Measurements from ENCODE around the gene BRD1.

Gene BRD1

DNA sequence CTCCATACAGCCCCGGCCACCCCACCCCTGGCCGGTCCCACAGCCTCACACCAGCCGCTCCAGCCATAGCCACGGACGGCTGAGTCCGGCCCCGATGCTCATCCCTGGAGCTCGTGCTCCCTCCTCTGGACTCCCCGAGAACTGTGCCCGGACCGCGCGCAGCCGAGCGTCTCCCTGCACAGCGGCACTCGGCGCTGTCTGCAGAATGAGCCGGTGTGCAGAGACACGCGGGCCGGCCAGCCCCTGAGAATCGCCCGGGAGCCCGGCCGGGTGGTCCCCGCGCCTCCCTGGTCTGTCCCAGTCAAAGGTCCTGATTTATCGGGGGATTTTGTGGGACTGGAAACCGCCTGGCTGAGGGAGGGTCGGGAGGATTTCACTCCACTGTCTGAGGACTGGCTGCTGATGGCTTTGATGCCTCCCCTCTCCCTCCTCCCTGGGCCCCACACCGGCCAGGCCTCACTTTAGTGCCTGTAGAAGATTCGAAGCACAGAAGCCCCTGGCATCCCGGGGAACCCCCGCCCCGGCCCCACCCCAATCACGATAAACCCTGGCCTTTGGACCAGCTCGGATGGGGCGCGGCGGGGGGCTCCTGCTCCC is 102.7 kb downstream of the BRD1 start:
- H3K4me3 ChIP-seq (ENCODE audit: low read depth, low read length), result no peak overlapping the region
- POLR2A ChIA-PET, result no interaction called here
- TF ChIP-seq, protein P1, sequence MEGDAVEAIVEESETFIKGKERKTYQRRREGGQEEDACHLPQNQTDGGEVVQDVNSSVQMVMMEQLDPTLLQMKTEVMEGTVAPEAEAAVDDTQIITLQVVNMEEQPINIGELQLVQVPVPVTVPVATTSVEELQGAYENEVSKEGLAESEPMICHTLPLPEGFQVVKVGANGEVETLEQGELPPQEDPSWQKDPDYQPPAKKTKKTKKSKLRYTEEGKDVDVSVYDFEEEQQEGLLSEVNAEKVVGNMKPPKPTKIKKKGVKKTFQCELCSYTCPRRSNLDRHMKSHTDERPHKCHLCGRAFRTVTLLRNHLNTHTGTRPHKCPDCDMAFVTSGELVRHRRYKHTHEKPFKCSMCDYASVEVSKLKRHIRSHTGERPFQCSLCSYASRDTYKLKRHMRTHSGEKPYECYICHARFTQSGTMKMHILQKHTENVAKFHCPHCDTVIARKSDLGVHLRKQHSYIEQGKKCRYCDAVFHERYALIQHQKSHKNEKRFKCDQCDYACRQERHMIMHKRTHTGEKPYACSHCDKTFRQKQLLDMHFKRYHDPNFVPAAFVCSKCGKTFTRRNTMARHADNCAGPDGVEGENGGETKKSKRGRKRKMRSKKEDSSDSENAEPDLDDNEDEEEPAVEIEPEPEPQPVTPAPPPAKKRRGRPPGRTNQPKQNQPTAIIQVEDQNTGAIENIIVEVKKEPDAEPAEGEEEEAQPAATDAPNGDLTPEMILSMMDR (IDR thresholded peaks at IDR 0.05; ENCODE audit: insufficient read depth, low read length, missing control alignments), result peak; percentile 71
- CTCF ChIA-PET, result interaction anchor here (0.6 to 1.0 kb wide), 2 partner anchors 22 to 1193 kb away, joined by 3 to 4 read pairs; no protein-coding TSS in a partner anchor
- no peak for DNase-seq (ENCODE audit: low read depth, low spot score)

DNA sequence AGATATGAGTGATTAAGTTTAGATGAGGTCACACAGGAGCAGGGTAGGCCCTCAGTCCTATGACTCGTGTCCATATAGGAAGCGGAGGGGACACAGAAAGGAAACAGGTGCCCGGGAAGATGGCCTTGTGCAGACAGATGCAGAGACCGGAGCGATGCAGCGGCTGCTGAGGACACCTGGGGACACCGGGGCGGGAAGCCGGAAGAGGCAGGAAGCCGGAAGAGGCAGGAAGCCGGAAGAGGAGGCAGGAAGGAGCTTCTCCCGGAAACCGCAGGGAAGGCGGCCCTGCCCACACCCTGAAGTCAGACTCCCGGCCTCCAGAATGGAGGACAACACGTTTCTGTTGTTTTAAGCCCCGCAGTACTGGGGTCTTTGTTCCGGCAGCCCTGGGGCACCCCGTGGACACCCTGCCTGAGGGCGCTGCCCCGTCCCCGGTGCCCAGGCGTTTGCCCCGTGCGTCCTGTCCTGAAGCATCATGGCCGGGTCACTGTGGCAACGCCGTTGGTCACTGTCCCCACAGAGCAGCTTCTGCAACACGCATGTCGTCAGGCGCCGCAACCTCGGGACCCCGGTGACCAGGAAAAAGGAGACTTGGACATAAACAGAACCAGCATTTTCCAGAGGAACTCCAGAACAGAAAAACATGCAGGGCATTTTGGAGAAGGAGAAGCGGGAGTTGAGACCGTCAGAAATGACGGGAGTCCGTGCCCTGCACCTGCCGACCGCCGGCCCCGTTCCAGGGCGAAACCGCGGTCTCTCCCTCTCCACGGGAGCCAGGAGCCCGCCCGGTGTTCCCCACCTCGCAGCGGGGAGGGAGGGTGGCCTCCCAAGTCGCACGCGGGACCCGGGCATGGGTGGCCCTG is 103.4 kb downstream of the BRD1 start:
- ChIA-PET CTCF (interaction anchor here (0.6 to 1.0 kb wide), 3 partner anchors 9 to 1193 kb away, joined by 3 to 4 read pairs (median 3); no protein-coding TSS in a partner anchor), POLR2A (no interaction called here)
- no peak overlapping the region for H3K4me3 ChIP-seq (ENCODE audit: low read depth, low read length)
- TF ChIP-seq, protein P1 (IDR thresholded peaks at IDR 0.05; ENCODE audit: insufficient read depth, low read length, missing control alignments), result no peak
- DNase-seq (ENCODE audit: low read depth, low spot score), result no peak

DNA sequence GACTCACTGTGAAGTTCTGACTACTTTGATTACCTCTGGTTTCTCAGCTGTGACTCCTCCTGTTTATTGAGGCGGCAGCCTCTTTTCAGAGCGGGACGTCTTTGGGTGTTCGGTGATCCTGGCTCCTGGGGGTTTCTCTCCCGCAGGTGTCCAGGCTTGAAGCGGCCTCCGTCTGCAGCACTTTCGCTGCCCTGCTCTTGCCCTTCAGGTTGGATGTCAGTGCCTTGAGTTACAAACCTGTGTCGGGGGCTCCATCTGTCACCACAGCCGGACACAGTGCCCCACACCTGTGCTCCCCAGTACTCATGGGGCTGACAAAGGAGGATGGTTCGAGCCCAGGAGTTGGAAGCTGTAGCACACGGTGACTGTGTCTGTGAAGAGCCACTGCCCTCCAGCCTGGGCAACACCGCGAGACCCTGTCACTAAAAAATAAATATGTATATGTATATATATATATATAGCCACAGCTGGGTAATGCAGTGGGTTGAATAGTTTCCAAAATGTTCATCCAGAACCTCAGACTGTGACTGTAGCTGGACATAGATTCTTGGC is 104.1 kb downstream of the BRD1 start:
- DNase-seq (ENCODE audit: low read depth, low spot score), result no peak
- TF ChIP-seq, protein P1 (IDR thresholded peaks at IDR 0.05; ENCODE audit: insufficient read depth, low read length, missing control alignments), result no peak
- no peak overlapping the region for H3K4me3 ChIP-seq (ENCODE audit: low read depth, low read length)
- ChIA-PET CTCF (interaction anchor here (1.0 kb wide), 1 partner anchor 9 kb away, joined by 3 read pairs; no protein-coding TSS in a partner anchor), POLR2A (no interaction called here)
